Keratinocyte (primary cell): ENCODE data around the gene SIMC1. TPM values are rescaled to one million over a fixed set of nuclear protein-coding genes. Genes with fewer than 3 reads are reported as not detected.

Experiments used
- DNase-seq: peaks from one replicate; pipeline ENCODE4 v3.0.0-alpha.2; 2011; ENCODE audit warnings: low read depth, missing footprints, low spot score
- FAIRE-seq: peaks from 2 replicates; lab custom pipeline; 2011; peaks lifted over from hg19 to GRCh38; lab: Jason Lieb, UNC
- H2AFZ ChIP-seq: 2 replicates; pipeline ENCODE4 v1.6.0; 2012; ENCODE audit warnings: low read length, control low read depth, inconsistent platforms; ENCODE audit not compliant: control insufficient read depth
- H3K27ac ChIP-seq: 2 replicates; pipeline ENCODE4 v1.5.1; 2011; ENCODE audit warnings: low read length; ENCODE audit not compliant: control insufficient read depth, insufficient read depth
- H3K27me3 ChIP-seq: 3 replicates; pipeline ENCODE4 v1.6.0; 2011; ENCODE audit warnings: low read length; ENCODE audit not compliant: control insufficient read depth, insufficient read depth; ENCODE audit errors: extremely low read depth
- H3K36me3 ChIP-seq, 2 experiments: 2 replicates in 1 of 2; 3 replicates in 1 of 2; pipeline ENCODE4 v1.5.1; 2011; ENCODE audit warnings: low read length in 2 of 2, mild to moderate bottlenecking in 1 of 2; ENCODE audit not compliant: control insufficient read depth in 2 of 2, insufficient read depth in 2 of 2; ENCODE audit errors: extremely low read depth in 1 of 2
- H3K4me1 ChIP-seq: 3 replicates; pipeline ENCODE4 v1.5.1; 2011; ENCODE audit warnings: low read length; ENCODE audit not compliant: control insufficient read depth, insufficient read depth; ENCODE audit errors: extremely low read depth
- H3K4me2 ChIP-seq: 3 replicates; pipeline ENCODE4 v1.6.0; 2011; ENCODE audit warnings: low read depth, low read length; ENCODE audit not compliant: control insufficient read depth, insufficient read depth; ENCODE audit errors: extremely low read depth
- H3K4me3 ChIP-seq, 3 experiments: fragments of 200-600 bp in 1 of 3; sonication (generic) in 1 of 3; 2 replicates in 2 of 3; 3 replicates in 1 of 3; pipeline ENCODE4 v1.5.1; 2011 to 2016; ENCODE audit warnings: low read length in 3 of 3, mild to moderate bottlenecking in 3 of 3, control low read depth in 2 of 3, inconsistent platforms in 1 of 3, low read depth in 1 of 3, mixed read lengths in 1 of 3, mixed run types in 1 of 3, moderate library complexity in 1 of 3; ENCODE audit not compliant: control insufficient read depth in 2 of 3, insufficient read depth in 2 of 3; ENCODE audit errors: extremely low read depth in 1 of 3
- H3K79me2 ChIP-seq: 2 replicates; pipeline ENCODE4 v1.6.0; 2012; ENCODE audit warnings: low read length; ENCODE audit not compliant: control insufficient read depth, insufficient read depth
- H3K9ac ChIP-seq: 3 replicates; pipeline ENCODE4 v1.6.0; 2011; ENCODE audit warnings: low read length; ENCODE audit not compliant: control insufficient read depth, insufficient read depth; ENCODE audit errors: extremely low read depth
- H3K9me1 ChIP-seq: 3 replicates; pipeline ENCODE4 v1.6.0; 2011; ENCODE audit warnings: low read length; ENCODE audit not compliant: control insufficient read depth, insufficient read depth; ENCODE audit errors: extremely low read depth
- H3K9me3 ChIP-seq: 2 replicates; pipeline ENCODE4 v1.5.1; 2012; ENCODE audit warnings: low read depth, low read length; ENCODE audit not compliant: control insufficient read depth
- H4K20me1 ChIP-seq: 3 replicates; pipeline ENCODE4 v1.6.0; 2011; ENCODE audit warnings: low read length; ENCODE audit not compliant: control insufficient read depth, insufficient read depth; ENCODE audit errors: extremely low read depth
- EZH2 ChIP-seq: IDR thresholded peaks from one replicate; pipeline ENCODE4 v1.6.1; 2012; ENCODE audit warnings: inconsistent platforms, mild to moderate bottlenecking, low read length, moderate library complexity
- dilution Hi-C: fragments of 300-500 bp; cut with MboI; formaldehyde crosslinking; loops from one replicate; pipeline ENCODE4 v1.7.0; 2020; ENCODE audit warnings: low sequenced_read_pairs; ENCODE audit not compliant: extremely low pct_ligation_motif_present
- polyA plus RNA-seq, 5 experiments: library from polyadenylated mRNA; depleted of rRNA in 3 of 5; stranded (reverse) in 3 of 5; stranded (forward) in 1 of 5; unstranded in 1 of 5; fragments of >200 nt; gene quantifications; 1 replicate in 1 of 5; 2 replicates in 3 of 5; 3 replicates in 1 of 5; pipeline versions ENCODE4 v1.2.1 to v1.2.3, GENCODE V29; 2011 to 2012; ENCODE audit warnings: missing spikeins in 2 of 5, low read depth in 1 of 5, low replicate concordance in 1 of 5
- TF ChIP-seq, protein P1 (sequence below), 3 experiments: IDR thresholded peaks in 1 of 3; conservative IDR thresholded peaks in 1 of 3; optimal IDR thresholded peaks in 1 of 3; 2 replicates in 2 of 3; 3 replicates in 1 of 3; pipeline versions ENCODE3 to v1.5.1; 2011; ENCODE audit warnings: low read length in 3 of 3, mild to moderate bottlenecking in 3 of 3, moderate library complexity in 2 of 3, control low read depth in 1 of 3, inconsistent platforms in 1 of 3; ENCODE audit not compliant: insufficient read depth in 2 of 3; ENCODE audit errors: extremely low read depth in 1 of 3

Gene SIMC1
- polyA plus RNA-seq, 1 donor (not counting 4 experiments of a cell fraction or from before 2014, with no cell fraction given) = 5.2 TPM

- Histone ChIP-seq H3K9ac (peak overlapping the region; percentile 96), H3K36me3 (peaks cover 8 to 12% of the 10 kb centered on the region in 2 experiments), H2AFZ (peak overlapping the region; percentile 100), H3K4me2 (peak overlapping the region; percentile 98), H3K79me2 (peaks cover 48% of the 10 kb centered on the region), H3K9me1 (no peaks in the 10 kb centered on the region), H3K27ac (peak overlapping the region; percentile 76), H3K4me3 (peak overlapping the region; percentile 85 to 99 (median 87)), H3K27me3 (no peaks in the 10 kb centered on the region), H3K4me1 (peaks cover 11% of the 10 kb centered on the region), H4K20me1 (peaks cover 2% of the 10 kb centered on the region), H3K9me3 (no peaks in the 10 kb centered on the region)
- TF ChIP-seq EZH2 = no peak
- TF ChIP-seq, protein P1, sequence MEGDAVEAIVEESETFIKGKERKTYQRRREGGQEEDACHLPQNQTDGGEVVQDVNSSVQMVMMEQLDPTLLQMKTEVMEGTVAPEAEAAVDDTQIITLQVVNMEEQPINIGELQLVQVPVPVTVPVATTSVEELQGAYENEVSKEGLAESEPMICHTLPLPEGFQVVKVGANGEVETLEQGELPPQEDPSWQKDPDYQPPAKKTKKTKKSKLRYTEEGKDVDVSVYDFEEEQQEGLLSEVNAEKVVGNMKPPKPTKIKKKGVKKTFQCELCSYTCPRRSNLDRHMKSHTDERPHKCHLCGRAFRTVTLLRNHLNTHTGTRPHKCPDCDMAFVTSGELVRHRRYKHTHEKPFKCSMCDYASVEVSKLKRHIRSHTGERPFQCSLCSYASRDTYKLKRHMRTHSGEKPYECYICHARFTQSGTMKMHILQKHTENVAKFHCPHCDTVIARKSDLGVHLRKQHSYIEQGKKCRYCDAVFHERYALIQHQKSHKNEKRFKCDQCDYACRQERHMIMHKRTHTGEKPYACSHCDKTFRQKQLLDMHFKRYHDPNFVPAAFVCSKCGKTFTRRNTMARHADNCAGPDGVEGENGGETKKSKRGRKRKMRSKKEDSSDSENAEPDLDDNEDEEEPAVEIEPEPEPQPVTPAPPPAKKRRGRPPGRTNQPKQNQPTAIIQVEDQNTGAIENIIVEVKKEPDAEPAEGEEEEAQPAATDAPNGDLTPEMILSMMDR (optimal IDR thresholded peaks at IDR 0.05 in 1 of 3, IDR thresholded peaks at IDR 0.05 in 1 of 3, conservative IDR thresholded peaks at IDR 0.05 in 1 of 3; ENCODE audit: extremely low read depth in 1 of 3, insufficient read depth in 2 of 3, low read length in 3 of 3) = no peak
- DNase-seq (no peak), FAIRE-seq (no peak)
- dilution Hi-C loops = no loop called here
Measured at GRCh38 chr5:176360894-176361436, 122.7 kb downstream of the SIMC1 start.

DNA sequence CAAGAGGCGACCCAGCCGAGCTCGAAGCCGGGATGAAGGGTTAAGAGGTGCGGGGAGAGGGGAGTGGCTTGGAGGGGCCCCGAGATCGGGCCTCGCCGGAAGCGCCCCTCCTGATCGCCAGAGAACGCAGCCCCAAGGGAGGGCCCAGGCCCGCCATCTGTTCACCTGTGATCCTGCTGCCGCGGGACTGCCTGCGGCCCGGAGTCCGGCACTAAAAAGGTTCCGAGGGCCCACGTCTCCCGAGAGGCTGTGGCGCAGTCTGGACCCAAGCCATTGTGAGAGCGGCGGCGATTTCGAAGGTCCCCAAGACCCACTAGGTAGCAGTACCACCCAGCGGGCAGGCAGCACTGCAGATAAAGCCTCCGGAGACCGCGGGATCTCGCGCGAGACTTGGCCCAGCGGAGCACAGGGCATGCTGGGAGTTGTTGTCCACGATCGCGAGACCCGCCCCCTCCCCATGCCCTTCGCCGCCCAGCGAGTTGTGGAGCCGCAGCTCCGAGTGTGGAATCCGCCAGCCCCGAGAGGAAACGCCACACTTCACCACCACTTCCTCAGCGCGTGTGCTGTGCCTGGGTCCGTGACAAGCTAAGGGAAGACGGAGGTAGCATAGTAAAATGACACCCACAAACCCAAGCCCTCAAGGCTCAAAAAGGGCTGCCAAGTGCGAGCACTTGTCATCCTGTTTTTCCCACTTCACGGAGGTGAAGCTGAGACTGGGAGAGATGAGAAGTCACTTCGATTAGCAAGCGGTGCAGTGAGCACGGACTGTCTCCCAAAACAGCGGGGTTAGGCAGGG, 123.4 kb downstream of the SIMC1 start, which contains the start of gene KIAA1191:
TSS of gene KIAA1191 (minus strand) at position 328 of the 796 bp plus-strand sequence. CDS start 2,256 bp downstream, outside the sequence.
- Histone ChIP-seq H3K9ac (peak within 1 kb of the TSS; percentile 96), H3K27me3 (no peaks in the 10 kb centered on the region), H3K9me3 (no peaks in the 10 kb centered on the region), H3K4me3 (peak within 1 kb of the TSS; percentile 85 to 99 (median 87)), H3K79me2 (peaks cover 42% of the 10 kb centered on the region), H3K9me1 (no peaks in the 10 kb centered on the region), H3K27ac (peak within 1 kb of the TSS; percentile 76), H4K20me1 (no peaks in the 10 kb centered on the region), H3K36me3 (peaks cover 6% of the 10 kb centered on the region in 2 experiments), H3K4me2 (peak within 1 kb of the TSS; percentile 98), H2AFZ (peak within 1 kb of the TSS; percentile 100), H3K4me1 (peaks cover 14% of the 10 kb centered on the region)
- dilution Hi-C loops = no loop called here
- DNase-seq (peak; percentile 71), FAIRE-seq (peak; percentile 5)
- TF ChIP-seq EZH2 = no peak
- TF ChIP-seq, protein P1 (optimal IDR thresholded peaks at IDR 0.05 in 1 of 3, IDR thresholded peaks at IDR 0.05 in 1 of 3, conservative IDR thresholded peaks at IDR 0.05 in 1 of 3; ENCODE audit: extremely low read depth in 1 of 3, insufficient read depth in 2 of 3, low read length in 3 of 3) = peak in 2 of 3 experiments; percentile 23 to 44
